Stimulated activated naive B cell treated with anti-CD40 and anti-IgM and Interleukin-4, amounts not matched to agents 10 μg/mL and 1 μg/mL and 100 μg/mL, for 72 hours (primary cell): ENCODE measurements around the gene DCN.

Source experiments
- ATAC-seq, 2 donors: fragments of 150-1000 bp; cut with Tn5 transposase; replicated peaks; 2 replicates each; pipeline ENCODE4 v1.10.0; 2021; ENCODE audit warnings: moderate library complexity in 1 of 2
- DNase-seq: peaks from one replicate; pipeline ENCODE4 v3.0.0; 2021
- H3K27ac Mint-ChIP-seq: one replicate; pipeline ENCODE4 v1.8.0; 2022; ENCODE audit warnings: mild to moderate bottlenecking, mixed read lengths
- H3K27me3 Mint-ChIP-seq, 2 donors: one replicate each; pipeline ENCODE4 v1.8.0; 2022; ENCODE audit warnings: mixed read lengths in 2 of 2
- H3K36me3 Mint-ChIP-seq, 2 donors: one replicate each; pipeline ENCODE4 v1.8.0; 2022; ENCODE audit warnings: mixed read lengths in 2 of 2, mild to moderate bottlenecking in 1 of 2
- H3K4me1 Mint-ChIP-seq, 2 donors: one replicate each; pipeline ENCODE4 v1.8.0; 2022; ENCODE audit warnings: mixed read lengths in 2 of 2, mild to moderate bottlenecking in 1 of 2
- H3K4me3 Mint-ChIP-seq, 2 donors: one replicate each; pipeline ENCODE4 v1.8.0; 2022; ENCODE audit warnings: mild to moderate bottlenecking in 2 of 2, mixed read lengths in 2 of 2, moderate library complexity in 1 of 2
- H3K9me3 Mint-ChIP-seq, 2 donors: one replicate each; pipeline ENCODE4 v1.8.0; 2022; ENCODE audit warnings: mixed read lengths in 2 of 2, mild to moderate bottlenecking in 1 of 2

The DCN gene

DNA sequence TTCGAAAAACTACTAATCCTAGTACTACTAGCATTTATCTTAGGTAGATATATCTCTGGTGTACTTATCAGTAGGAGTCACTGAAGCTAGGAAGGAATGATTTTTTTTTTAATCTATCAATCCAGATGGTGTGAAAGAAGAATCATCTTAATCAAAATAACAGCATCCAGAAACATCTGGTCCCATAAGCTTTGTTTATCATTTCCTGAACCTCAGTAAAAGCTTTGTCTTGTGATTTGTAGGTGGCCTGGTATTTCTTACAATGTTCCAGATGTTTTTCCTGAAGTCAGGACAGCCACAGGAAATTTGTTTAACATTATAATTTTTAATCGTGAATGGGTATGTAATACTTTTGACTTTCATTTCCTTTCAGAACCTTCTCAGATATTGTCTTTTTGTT, 43.3 kb downstream of the DCN start:
- DNase-seq (no peak), ATAC-seq (no peak)
- Mint-ChIP-seq H3K4me3 (no peak overlapping the region), H3K9me3 (peaks cover 0 to 3% of the 10 kb centered on the region in 2 donors), H3K4me1 (no peaks in the 10 kb centered on the region), H3K36me3 (no peaks in the 10 kb centered on the region), H3K27me3 (no peaks in the 10 kb centered on the region), H3K27ac (no peak overlapping the region)

DNA sequence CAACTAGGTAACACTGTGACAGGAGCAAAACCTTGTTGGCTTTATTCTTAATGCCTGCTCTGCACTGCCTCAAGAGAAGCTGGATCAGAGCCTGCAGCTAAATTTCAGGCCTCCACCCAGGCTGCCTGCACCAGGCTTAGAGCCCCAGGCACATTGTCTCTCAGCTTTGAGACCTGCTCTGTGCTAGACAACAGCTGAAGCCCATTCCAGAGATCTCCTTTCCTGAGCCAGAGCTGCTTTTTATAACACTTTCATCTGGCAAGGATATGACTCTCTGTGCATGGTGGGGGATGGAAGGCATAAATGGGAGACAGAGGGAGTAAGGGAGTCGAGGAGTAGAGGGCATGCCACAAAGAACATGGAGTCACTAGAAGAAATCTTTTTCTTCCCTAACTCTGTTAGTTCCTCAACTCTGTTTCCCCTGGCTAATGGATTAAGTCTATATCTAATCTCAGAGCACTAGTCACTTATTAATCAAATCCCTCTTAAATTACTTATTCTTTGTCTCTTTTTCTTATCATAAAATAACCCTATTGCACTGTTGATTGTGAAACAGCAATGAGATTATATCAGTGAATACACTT, 44.2 kb downstream of the DCN start:
- no peaks in the 10 kb centered on the region for H3K27me3 Mint-ChIP-seq
- H3K9me3 Mint-ChIP-seq, result peaks cover 0 to 3% of the 10 kb centered on the region in 2 donors
- H3K36me3 Mint-ChIP-seq, result no peaks in the 10 kb centered on the region
- H3K27ac Mint-ChIP-seq, result no peak overlapping the region
- ATAC-seq, result no peak
- H3K4me1 Mint-ChIP-seq, result no peaks in the 10 kb centered on the region
- no peak overlapping the region for H3K4me3 Mint-ChIP-seq
- DNase-seq, result no peak

DNA sequence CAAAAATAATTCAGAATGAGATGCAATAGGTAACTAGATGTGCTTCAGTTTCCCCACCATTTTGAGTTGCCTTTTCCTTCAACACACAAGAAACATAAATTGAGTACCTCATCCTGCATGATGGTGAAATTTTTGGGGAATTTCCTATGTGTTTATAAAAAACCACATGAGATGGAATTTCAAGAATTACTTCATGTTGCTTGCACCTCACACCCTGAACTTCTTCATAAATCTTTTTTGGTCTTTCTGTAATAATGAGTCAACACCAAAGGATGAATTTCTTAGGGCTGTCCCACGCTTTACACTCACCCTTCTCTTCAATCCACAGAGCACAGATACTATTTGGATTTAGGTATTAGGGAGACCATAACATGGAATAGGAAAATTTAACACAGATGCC, 48.7 kb downstream of the DCN start:
- no peak for ATAC-seq
- no peak for DNase-seq
- peaks cover 0 to 3% of the 10 kb centered on the region in 2 donors for H3K9me3 Mint-ChIP-seq
- no peak overlapping the region for H3K27ac Mint-ChIP-seq
- H3K4me1 Mint-ChIP-seq, result no peaks in the 10 kb centered on the region
- H3K36me3 Mint-ChIP-seq, result no peaks in the 10 kb centered on the region
- H3K27me3 Mint-ChIP-seq, result no peaks in the 10 kb centered on the region
- H3K4me3 Mint-ChIP-seq, result no peak overlapping the region

DNA sequence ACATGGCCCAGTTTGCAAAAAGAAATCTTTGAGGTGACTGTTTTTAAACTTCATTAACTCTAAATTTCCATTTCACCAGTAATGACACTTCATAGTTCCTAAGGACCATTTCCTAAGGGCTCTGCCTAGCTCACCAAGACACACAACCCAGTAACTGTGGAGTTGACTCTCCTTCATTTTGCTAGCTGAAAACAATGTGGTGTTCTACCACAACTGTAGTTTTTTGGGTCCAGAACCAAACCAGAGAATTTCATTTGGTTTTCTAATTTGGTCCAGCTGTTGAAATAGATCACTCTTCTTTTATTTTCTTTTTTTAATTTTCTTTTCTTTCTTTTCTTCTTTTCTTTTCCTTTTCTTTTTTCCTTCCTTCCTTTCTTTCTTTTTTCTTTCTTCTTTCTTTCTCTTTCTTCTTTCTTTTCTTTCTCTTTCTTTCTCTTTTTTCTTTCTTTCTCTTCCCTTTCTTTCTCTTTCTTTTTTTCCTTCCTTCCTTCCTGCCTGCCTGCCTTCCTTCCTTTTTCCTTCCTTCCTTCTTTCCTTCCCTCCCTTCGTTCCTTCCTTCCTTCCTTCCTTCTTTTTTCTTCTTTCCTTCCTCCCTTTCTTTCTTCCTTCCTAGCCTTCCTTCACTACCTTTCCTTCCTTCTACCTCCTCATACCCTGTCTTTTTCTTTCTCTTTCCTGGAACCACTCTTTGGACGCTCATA, 52.8 kb downstream of the DCN start:
- no peaks in the 10 kb centered on the region for H3K9me3 Mint-ChIP-seq
- no peak overlapping the region for H3K27ac Mint-ChIP-seq
- ATAC-seq (no peak), DNase-seq (no peak)
- no peaks in the 10 kb centered on the region for H3K27me3 Mint-ChIP-seq
- no peaks in the 10 kb centered on the region for H3K4me1 Mint-ChIP-seq
- H3K36me3 Mint-ChIP-seq, result no peaks in the 10 kb centered on the region
- H3K4me3 Mint-ChIP-seq, result no peak overlapping the region

DNA sequence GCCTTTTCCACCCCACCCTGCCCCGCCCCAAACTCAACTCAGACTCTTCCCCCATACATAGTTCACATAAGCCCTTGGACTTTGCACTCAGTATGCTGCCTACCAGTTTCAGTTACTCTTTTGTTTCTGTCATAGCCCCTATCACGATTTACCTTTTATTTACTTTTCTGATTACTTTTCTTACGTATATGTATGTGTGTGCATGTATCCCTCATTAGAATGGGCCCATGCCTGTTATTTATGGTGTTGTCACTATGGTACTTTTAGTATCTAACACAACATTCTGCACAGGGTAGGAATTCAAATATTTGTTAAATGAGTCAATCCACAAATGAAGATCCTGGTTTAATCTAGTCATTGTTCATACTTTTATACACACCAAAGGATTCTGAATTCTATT, 54.9 kb downstream of the DCN start:
- ATAC-seq (no peak), DNase-seq (no peak)

DNA sequence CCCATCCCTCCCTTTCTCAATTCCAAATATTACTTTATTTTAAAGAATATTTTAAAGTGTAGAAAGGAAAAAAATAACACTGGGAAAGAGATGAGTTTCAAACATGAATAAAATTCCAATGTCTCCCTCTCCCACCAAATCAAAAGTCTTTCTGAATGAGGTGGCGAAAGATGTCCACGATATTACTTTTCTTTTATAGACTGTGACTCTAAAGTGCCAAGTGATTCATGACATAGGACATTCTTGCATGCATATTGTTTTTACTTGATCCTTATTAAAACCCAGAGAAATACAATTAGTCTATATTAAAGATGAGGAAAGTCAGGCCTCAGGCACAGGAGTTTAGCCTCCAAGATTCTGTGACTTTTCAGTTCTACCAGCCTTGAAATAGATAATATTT, 55.3 kb downstream of the DCN start:
- Mint-ChIP-seq H3K36me3 (no peaks in the 10 kb centered on the region), H3K27me3 (no peaks in the 10 kb centered on the region), H3K4me1 (no peaks in the 10 kb centered on the region), H3K9me3 (no peaks in the 10 kb centered on the region), H3K4me3 (no peak overlapping the region), H3K27ac (no peak overlapping the region)
- DNase-seq (no peak), ATAC-seq (no peak)

More for the DNA sequence above, 54.9 kb downstream of the DCN start:
- Mint-ChIP-seq H3K9me3 (no peaks in the 10 kb centered on the region), H3K27ac (no peak overlapping the region), H3K4me1 (no peaks in the 10 kb centered on the region), H3K27me3 (no peaks in the 10 kb centered on the region), H3K4me3 (no peak overlapping the region), H3K36me3 (no peaks in the 10 kb centered on the region)

DNA sequence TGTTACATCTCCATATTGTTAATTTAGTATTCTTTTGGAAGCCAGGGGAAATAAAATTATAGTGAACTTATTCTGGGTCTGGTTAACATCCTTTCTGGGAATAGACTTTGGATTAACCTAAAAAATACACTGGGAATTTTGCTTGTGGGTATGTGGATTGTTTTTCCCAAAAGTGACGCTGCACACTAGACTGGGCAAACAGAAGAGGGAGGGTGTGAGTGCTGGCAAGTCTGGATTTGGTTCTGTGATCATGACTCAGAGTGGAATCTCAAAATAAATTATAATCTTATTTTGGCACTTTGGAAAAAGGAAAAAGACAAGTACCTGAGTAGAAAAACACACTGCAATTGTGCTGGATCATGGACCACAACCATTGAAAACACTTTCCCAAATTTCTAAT, 56.1 kb downstream of the DCN start:
- Mint-ChIP-seq H3K9me3 (no peaks in the 10 kb centered on the region), H3K27me3 (no peaks in the 10 kb centered on the region), H3K36me3 (no peaks in the 10 kb centered on the region), H3K4me1 (no peaks in the 10 kb centered on the region), H3K27ac (no peak overlapping the region), H3K4me3 (no peak overlapping the region)
- DNase-seq (no peak), ATAC-seq (no peak)

DNA sequence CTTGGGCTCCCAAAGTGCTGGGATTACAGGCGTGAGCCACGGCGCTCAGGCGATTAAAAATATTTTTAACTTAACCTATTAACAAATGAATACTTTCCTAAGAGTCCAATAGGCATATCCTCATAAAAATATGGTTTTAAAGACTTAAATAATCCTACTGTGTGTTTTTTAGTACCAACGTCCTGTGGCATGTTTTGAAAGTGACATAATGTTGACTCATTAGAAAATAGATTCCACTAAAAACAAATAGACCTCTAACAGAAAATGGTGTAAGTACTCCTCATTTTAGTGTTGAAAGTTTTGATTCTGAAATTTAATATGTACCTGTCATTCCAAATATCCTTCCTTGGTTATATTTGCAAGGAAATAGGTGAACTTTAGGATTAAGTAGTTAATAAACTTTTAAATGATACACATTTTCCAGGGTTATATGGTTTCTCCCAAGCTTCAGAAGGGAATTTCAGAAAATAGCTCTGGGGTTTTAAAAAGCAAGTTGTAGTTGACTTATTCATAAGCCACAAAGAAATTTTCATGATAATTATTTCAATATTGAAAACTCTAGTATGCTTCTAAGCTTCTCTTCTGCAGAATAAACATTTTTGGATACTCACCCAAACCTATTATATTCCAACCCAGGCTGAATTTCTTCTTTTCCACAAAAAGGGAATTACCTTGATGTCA, 59.2 kb downstream of the DCN start:
- no peak overlapping the region for H3K27ac Mint-ChIP-seq
- no peaks in the 10 kb centered on the region for H3K4me1 Mint-ChIP-seq
- H3K9me3 Mint-ChIP-seq, result no peaks in the 10 kb centered on the region
- ATAC-seq (no peak), DNase-seq (no peak)
- H3K27me3 Mint-ChIP-seq, result no peaks in the 10 kb centered on the region
- H3K36me3 Mint-ChIP-seq, result no peaks in the 10 kb centered on the region
- H3K4me3 Mint-ChIP-seq, result no peak overlapping the region

DNA sequence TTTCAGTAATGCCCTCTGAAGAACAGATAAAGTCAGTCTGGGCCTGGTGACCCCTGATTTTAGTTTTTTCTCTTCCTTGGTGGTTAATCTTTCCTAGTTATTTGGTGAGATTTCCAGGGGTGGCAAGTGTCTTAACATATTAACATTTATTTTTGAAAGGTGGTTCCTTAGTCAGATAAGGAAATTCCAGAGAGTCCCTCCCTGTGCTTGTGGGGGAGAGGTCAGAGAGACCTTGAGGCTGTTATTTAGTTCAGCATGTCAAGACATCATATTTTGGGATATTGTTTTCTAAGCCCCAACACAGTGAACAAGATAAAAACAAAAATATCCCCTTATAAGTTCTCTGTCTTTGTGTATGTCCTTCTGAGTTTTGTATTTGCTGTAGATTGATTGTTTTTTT, 61.8 kb downstream of the DCN start:
- no peaks in the 10 kb centered on the region for H3K27me3 Mint-ChIP-seq
- H3K9me3 Mint-ChIP-seq, result no peaks in the 10 kb centered on the region
- no peak overlapping the region for H3K4me3 Mint-ChIP-seq
- H3K36me3 Mint-ChIP-seq, result no peaks in the 10 kb centered on the region
- no peak overlapping the region for H3K27ac Mint-ChIP-seq
- no peak for ATAC-seq
- no peak for DNase-seq
- H3K4me1 Mint-ChIP-seq, result no peaks in the 10 kb centered on the region

DNA sequence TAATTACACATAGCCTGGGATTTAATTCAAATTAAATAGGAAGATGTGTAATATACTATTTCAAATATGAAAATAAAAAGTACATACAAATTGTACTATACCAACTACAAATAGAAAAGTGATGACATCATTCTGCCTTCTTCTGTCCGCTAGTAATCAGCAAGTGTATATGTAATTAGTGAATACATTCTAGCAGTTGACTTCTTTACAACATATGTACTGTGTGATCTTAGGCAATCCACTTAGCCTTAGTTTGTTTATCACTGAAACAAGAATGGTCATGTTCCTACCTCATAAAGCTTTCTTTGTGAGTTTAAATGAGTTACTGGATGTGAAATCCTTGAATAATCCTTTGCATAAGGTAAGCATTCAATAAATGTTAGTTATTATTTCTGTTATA, 63.5 kb downstream of the DCN start:
- ATAC-seq (no peak), DNase-seq (no peak)
- no peaks in the 10 kb centered on the region for H3K9me3 Mint-ChIP-seq
- no peak overlapping the region for H3K27ac Mint-ChIP-seq
- no peak overlapping the region for H3K4me3 Mint-ChIP-seq
- no peaks in the 10 kb centered on the region for H3K36me3 Mint-ChIP-seq
- no peaks in the 10 kb centered on the region for H3K4me1 Mint-ChIP-seq
- no peaks in the 10 kb centered on the region for H3K27me3 Mint-ChIP-seq

DNA sequence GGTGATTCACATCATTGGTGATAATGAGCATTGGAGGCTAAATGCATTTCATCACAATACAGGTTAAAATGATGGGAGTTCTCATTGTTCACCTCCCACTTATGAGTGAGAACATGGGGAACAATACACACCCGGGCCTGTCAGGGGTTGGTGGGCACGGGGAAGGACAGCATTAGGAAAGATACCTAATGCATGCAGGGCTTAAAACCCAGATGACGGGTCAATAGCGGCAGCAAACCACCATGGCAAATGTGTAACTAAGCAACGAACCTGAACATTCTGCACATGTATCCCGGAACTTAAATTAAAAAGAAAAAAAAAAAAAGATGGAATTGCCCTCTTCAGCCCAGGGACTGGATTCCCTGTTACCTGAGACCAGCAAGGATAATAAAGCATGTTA, 69.0 kb downstream of the DCN start:
- no peak for ATAC-seq
- no peak for DNase-seq
- Mint-ChIP-seq H3K27me3 (peaks cover 0 to 3% of the 10 kb centered on the region in 2 donors), H3K4me3 (no peak overlapping the region), H3K4me1 (no peaks in the 10 kb centered on the region), H3K36me3 (no peaks in the 10 kb centered on the region), H3K27ac (no peak overlapping the region), H3K9me3 (no peaks in the 10 kb centered on the region)

DNA sequence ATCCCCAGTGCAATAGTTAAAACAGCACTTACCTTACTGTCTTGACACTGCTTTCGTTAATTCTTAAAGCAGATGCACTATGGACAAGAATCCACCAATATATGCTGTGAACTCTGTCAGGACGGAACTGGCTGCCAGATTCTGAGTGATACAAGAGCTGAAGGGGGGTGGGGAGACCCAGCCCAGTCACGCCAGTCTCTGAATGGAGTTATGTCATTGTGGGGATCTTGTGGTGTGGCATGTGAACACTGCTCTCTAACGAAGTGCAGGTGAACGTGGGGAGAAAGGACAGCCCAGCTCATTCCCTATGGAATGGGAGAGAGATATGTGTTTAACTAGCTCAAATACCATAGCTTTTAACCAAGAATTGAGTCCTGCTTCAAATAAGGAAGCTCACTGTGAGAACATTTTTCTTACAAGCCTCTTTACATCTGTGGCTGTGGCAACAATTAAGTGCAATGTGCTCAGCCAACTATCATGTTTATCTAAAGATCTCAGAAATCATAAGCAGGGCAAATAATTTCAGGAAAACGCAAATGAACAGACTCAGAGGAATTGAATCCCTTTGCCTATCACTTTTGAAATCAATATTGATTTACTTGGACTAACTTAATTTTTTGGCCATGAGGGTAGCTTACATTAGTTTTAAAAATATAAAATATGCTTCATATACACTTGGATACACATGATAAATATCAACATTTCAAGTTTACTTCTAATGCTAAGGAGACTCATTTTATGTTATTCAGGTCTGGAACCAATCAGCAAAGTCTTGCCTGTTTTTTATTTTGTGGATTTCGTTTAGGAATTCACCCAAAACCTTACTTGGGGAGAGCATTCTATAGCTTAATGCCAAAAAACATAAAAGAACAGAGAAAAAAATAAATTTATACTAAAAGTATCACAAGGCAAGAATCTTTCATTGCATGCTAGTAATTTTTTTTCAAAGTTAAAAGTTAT, 71.0 kb downstream of the DCN start, which contains the start of gene LUM:
LUM (minus strand) TSS at position 129 of the 960 bp plus-strand sequence. CDS start 2,515 bp downstream, outside the sequence.
- H3K36me3 Mint-ChIP-seq, result no peaks in the 10 kb centered on the region
- H3K4me3 Mint-ChIP-seq, result no peak within 1 kb of the TSS
- DNase-seq, result no peak
- H3K4me1 Mint-ChIP-seq, result no peaks in the 10 kb centered on the region
- no peaks in the 10 kb centered on the region for H3K9me3 Mint-ChIP-seq
- H3K27ac Mint-ChIP-seq, result no peak within 1 kb of the TSS
- H3K27me3 Mint-ChIP-seq, result peaks cover 0 to 3% of the 10 kb centered on the region in 2 donors
- no peak for ATAC-seq

DNA sequence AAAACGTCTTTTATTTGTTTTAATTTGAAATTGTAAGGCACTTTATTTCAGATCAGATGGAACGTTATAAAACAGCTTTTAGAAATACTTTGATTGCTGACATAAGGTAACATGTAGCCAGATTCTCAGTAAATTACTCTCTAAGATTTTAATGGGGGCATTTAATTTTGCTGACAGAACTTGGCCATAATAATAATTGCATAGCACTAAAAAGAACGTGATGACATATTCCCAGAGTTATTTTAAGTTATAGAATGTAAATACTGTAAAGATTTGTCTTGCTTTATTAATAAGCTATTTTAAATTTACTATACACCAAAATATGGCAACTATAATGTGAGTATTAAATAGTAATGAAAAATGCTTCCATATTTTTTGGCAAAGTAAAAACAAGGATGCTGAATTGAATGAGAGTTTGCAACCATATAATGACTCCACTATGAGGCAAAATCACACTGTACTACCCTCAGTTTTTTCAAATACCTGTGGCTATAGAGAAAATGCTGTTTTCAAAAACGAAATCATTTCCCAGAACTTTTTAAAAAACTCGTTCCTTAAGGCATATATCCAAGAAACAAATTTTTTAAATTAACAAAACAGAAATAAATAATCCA, 72.2 kb downstream of the DCN start:
- H3K27me3 Mint-ChIP-seq, result peaks cover 0 to 3% of the 10 kb centered on the region in 2 donors
- no peaks in the 10 kb centered on the region for H3K9me3 Mint-ChIP-seq
- no peaks in the 10 kb centered on the region for H3K4me1 Mint-ChIP-seq
- H3K4me3 Mint-ChIP-seq, result no peak overlapping the region
- no peaks in the 10 kb centered on the region for H3K36me3 Mint-ChIP-seq
- DNase-seq (no peak), ATAC-seq (no peak)
- H3K27ac Mint-ChIP-seq, result no peak overlapping the region
